ENCODE measurements around the gene DNAJB13.

The DNAJB13 gene

DNA sequence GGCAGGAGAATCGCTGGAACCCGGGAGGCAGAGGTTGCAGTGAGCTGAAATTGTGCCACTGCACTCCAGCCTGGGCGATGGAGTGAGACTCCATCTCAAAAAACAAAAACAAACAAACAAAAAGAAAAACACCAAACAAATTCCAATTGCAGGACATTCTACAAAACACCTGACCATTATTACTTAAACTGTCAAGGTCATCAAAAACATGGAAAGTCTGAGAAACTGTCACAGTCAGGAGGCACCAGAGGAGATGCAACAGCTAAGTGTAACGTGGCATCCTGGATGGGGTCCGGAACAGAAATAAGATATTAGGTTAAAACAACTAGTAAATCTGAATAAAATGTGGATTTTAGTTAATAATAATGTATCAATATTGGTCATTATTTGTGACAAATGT is 914 bp upstream of the DNAJB13 start:
- ATAC-seq = no peak

DNA sequence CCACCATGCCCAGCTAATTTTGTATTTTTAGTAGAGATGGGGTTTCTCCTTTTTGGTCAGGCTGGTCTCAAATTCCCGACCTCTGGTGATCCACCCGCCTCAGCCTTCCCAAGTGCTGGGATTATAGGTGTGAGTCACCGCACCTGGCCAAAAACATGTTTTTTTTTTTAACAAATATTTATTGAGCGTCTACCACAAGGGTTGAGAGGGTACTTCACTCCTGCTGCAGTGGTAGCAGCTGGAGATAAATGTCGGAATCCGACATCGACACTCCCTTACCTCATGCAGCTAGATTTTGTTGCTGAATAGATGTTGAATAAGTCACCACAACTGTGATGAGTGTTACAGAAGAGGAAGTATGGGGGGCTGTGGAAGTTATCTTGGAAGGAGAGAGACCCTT is 971 bp downstream of the DNAJB13 start:
- no peak for TF ChIP-seq RARB (CRISPR knock-in tag; IDR thresholded peaks at IDR 0.05)
- no peak for ATAC-seq

More for the DNA sequence above, 914 bp upstream of the DNAJB13 start:
- TF ChIP-seq, protein P1, sequence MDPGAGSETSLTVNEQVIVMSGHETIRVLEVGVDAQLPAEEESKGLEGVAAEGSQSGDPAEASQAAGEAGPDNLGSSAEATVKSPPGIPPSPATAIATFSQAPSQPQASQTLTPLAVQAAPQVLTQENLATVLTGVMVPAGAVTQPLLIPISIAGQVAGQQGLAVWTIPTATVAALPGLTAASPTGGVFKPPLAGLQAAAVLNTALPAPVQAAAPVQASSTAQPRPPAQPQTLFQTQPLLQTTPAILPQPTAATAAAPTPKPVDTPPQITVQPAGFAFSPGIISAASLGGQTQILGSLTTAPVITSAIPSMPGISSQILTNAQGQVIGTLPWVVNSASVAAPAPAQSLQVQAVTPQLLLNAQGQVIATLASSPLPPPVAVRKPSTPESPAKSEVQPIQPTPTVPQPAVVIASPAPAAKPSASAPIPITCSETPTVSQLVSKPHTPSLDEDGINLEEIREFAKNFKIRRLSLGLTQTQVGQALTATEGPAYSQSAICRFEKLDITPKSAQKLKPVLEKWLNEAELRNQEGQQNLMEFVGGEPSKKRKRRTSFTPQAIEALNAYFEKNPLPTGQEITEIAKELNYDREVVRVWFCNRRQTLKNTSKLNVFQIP (CRISPR knock-in tag; IDR thresholded peaks at IDR 0.05; ENCODE audit: borderline replicate concordance, low read depth) = no peak
- TF ChIP-seq ZFP30 (CRISPR knock-in tag; IDR thresholded peaks at IDR 0.05) = no peak
- no peak for TF ChIP-seq ISL1 (CRISPR knock-in tag; IDR thresholded peaks at IDR 0.05)
- TF ChIP-seq, protein P2, sequence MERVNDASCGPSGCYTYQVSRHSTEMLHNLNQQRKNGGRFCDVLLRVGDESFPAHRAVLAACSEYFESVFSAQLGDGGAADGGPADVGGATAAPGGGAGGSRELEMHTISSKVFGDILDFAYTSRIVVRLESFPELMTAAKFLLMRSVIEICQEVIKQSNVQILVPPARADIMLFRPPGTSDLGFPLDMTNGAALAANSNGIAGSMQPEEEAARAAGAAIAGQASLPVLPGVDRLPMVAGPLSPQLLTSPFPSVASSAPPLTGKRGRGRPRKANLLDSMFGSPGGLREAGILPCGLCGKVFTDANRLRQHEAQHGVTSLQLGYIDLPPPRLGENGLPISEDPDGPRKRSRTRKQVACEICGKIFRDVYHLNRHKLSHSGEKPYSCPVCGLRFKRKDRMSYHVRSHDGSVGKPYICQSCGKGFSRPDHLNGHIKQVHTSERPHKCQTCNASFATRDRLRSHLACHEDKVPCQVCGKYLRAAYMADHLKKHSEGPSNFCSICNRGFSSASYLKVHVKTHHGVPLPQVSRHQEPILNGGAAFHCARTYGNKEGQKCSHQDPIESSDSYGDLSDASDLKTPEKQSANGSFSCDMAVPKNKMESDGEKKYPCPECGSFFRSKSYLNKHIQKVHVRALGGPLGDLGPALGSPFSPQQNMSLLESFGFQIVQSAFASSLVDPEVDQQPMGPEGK (CRISPR knock-in tag; IDR thresholded peaks at IDR 0.05; ENCODE audit: borderline replicate concordance) = no peak
- TF ChIP-seq ARNTL (CRISPR knock-in tag; IDR thresholded peaks at IDR 0.05; ENCODE audit: borderline replicate concordance, low read depth) = no peak
- no peak for TF ChIP-seq ZNF8 (CRISPR knock-in tag; IDR thresholded peaks at IDR 0.05)
- TF ChIP-seq ZC3H10 (CRISPR knock-in tag; IDR thresholded peaks at IDR 0.05) = no peak
- TF ChIP-seq CSDC2 (CRISPR knock-in tag; IDR thresholded peaks at IDR 0.05) = no peak
- TF ChIP-seq, protein P3, sequence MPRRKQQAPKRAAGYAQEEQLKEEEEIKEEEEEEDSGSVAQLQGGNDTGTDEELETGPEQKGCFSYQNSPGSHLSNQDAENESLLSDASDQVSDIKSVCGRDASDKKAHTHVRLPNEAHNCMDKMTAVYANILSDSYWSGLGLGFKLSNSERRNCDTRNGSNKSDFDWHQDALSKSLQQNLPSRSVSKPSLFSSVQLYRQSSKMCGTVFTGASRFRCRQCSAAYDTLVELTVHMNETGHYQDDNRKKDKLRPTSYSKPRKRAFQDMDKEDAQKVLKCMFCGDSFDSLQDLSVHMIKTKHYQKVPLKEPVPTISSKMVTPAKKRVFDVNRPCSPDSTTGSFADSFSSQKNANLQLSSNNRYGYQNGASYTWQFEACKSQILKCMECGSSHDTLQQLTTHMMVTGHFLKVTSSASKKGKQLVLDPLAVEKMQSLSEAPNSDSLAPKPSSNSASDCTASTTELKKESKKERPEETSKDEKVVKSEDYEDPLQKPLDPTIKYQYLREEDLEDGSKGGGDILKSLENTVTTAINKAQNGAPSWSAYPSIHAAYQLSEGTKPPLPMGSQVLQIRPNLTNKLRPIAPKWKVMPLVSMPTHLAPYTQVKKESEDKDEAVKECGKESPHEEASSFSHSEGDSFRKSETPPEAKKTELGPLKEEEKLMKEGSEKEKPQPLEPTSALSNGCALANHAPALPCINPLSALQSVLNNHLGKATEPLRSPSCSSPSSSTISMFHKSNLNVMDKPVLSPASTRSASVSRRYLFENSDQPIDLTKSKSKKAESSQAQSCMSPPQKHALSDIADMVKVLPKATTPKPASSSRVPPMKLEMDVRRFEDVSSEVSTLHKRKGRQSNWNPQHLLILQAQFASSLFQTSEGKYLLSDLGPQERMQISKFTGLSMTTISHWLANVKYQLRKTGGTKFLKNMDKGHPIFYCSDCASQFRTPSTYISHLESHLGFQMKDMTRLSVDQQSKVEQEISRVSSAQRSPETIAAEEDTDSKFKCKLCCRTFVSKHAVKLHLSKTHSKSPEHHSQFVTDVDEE (CRISPR knock-in tag; IDR thresholded peaks at IDR 0.05) = no peak
- TF ChIP-seq, protein P4, sequence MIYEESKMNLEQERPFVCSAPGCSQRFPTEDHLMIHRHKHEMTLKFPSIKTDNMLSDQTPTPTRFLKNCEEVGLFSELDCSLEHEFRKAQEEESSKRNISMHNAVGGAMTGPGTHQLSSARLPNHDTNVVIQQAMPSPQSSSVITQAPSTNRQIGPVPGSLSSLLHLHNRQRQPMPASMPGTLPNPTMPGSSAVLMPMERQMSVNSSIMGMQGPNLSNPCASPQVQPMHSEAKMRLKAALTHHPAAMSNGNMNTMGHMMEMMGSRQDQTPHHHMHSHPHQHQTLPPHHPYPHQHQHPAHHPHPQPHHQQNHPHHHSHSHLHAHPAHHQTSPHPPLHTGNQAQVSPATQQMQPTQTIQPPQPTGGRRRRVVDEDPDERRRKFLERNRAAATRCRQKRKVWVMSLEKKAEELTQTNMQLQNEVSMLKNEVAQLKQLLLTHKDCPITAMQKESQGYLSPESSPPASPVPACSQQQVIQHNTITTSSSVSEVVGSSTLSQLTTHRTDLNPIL (CRISPR knock-in tag; IDR thresholded peaks at IDR 0.05; ENCODE audit: low read depth) = no peak
- no peak for TF ChIP-seq ZNF565 (CRISPR knock-in tag; conservative IDR thresholded peaks at IDR 0.05; ENCODE audit: low read depth)
- no peak for TF ChIP-seq SNAI2 (CRISPR knock-in tag; IDR thresholded peaks at IDR 0.05)
- no peak for TF ChIP-seq OSR1 (CRISPR knock-in tag; IDR thresholded peaks at IDR 0.05)
- TF ChIP-seq ZNF70 (CRISPR knock-in tag; IDR thresholded peaks at IDR 0.05) = no peak
- no peak for TF ChIP-seq BACH2 (CRISPR knock-in tag; IDR thresholded peaks at IDR 0.05; ENCODE audit: borderline replicate concordance)
- no peak for TF ChIP-seq RARB (CRISPR knock-in tag; IDR thresholded peaks at IDR 0.05)
- TF ChIP-seq TCF4 (CRISPR knock-in tag; IDR thresholded peaks at IDR 0.05; ENCODE audit: borderline replicate concordance) = no peak
- no peak for TF ChIP-seq PPARA (CRISPR knock-in tag; IDR thresholded peaks at IDR 0.05; ENCODE audit: borderline replicate concordance)

DNA sequence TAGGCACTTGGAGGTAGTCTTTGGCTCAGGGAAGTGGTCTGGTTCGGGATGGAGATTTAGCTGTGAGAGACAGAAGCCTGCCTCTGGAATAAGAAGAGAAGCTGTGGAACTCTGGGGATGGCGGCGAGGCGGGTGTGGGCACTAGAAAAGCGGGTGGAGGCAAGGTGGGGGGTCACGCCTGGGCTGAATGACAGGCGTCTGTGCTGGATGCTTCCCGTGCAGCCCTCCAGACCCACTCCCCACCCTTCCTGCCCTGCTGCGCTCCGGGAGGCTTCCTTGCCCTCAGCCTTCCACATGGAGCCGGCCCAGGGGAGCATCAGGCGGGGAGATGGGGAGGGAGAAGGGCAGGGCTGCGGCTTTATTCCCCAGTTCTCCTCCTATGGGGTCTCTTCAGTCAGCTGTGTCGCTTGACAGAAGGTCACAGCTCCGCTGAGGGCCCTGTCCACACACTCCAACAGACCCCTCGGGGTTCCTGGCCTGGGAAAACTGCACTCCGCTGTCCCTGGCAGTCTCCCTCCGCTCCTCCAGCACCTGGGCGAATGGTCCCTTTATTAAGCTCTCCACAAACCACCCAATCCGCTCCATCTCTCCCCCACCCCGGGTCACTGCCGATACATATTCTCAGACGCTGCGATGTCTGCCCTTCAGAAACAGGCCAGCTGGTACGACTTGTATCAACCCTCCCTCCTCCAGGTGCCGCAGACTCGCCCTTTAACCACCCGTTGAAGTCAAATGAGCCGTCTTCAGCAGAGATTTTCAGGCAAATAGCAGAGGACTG is 6.2 kb downstream of the DNAJB13 start:
- ATAC-seq = no peak; the same call in 2 of the 3 replicates
- TF ChIP-seq ARNTL (CRISPR knock-in tag; IDR thresholded peaks at IDR 0.05; ENCODE audit: borderline replicate concordance, low read depth) = no peak
- TF ChIP-seq, protein P5, sequence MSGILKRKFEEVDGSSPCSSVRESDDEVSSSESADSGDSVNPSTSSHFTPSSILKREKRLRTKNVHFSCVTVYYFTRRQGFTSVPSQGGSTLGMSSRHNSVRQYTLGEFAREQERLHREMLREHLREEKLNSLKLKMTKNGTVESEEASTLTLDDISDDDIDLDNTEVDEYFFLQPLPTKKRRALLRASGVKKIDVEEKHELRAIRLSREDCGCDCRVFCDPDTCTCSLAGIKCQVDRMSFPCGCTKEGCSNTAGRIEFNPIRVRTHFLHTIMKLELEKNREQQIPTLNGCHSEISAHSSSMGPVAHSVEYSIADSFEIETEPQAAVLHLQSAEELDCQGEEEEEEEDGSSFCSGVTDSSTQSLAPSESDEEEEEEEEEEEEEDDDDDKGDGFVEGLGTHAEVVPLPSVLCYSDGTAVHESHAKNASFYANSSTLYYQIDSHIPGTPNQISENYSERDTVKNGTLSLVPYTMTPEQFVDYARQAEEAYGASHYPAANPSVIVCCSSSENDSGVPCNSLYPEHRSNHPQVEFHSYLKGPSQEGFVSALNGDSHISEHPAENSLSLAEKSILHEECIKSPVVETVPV (CRISPR knock-in tag; IDR thresholded peaks at IDR 0.05) = no peak
- TF ChIP-seq, protein P3 (CRISPR knock-in tag; IDR thresholded peaks at IDR 0.05) = no peak
- no peak for TF ChIP-seq ESRRG (CRISPR knock-in tag; IDR thresholded peaks at IDR 0.05)

Measured in SK-N-SH treated with all-trans-retinoic acid at 6 μM for 48 hours (cell line).